PFSK-1 (cell line): ENCODE measurements around the gene C11orf91.

Experiments used
- FOXP2 ChIP-seq: optimal IDR thresholded peaks from 2 replicates; pipeline ENCODE3; 2011; ENCODE audit warnings: borderline replicate concordance, control low read depth, inconsistent platforms; ENCODE audit not compliant: insufficient read depth; ENCODE audit errors: extremely low read length, extremely low read depth
- POLR2AphosphoS5 ChIP-seq: IDR thresholded peaks from 2 replicates; pipeline ENCODE4 v1.6.1; 2012; ENCODE audit warnings: low read depth, mild to moderate bottlenecking, control low read depth, low read length, moderate library complexity
- SIN3A ChIP-seq: IDR thresholded peaks from 2 replicates; pipeline ENCODE4 v1.6.1; 2012; ENCODE audit warnings: mild to moderate bottlenecking, low read length, moderate library complexity, borderline replicate concordance; ENCODE audit not compliant: insufficient read depth
- TAF1 ChIP-seq: IDR thresholded peaks from 2 replicates; pipeline ENCODE4 v1.6.1; 2012; ENCODE audit warnings: low read length, control low read depth, borderline replicate concordance; ENCODE audit not compliant: insufficient read depth
- TF ChIP-seq, protein P1 (sequence below), 2 experiments: IDR thresholded peaks; 2 replicates each; pipeline versions ENCODE4 v1.6.1 to v1.8.0; 2011 to 2012; ENCODE audit warnings: low read depth in 2 of 2, low read length in 2 of 2, control low read depth in 1 of 2, inconsistent platforms in 1 of 2, mild to moderate bottlenecking in 1 of 2, moderate library complexity in 1 of 2; ENCODE audit not compliant: insufficient read depth in 1 of 2

The C11orf91 gene

GRCh38 chr11:33694346-33695050 is 6.1 kb downstream of the C11orf91 start:
- TF ChIP-seq TAF1 (no peak), FOXP2 (no peak), POLR2AphosphoS5 (no peak), SIN3A (no peak)
- TF ChIP-seq, protein P1, sequence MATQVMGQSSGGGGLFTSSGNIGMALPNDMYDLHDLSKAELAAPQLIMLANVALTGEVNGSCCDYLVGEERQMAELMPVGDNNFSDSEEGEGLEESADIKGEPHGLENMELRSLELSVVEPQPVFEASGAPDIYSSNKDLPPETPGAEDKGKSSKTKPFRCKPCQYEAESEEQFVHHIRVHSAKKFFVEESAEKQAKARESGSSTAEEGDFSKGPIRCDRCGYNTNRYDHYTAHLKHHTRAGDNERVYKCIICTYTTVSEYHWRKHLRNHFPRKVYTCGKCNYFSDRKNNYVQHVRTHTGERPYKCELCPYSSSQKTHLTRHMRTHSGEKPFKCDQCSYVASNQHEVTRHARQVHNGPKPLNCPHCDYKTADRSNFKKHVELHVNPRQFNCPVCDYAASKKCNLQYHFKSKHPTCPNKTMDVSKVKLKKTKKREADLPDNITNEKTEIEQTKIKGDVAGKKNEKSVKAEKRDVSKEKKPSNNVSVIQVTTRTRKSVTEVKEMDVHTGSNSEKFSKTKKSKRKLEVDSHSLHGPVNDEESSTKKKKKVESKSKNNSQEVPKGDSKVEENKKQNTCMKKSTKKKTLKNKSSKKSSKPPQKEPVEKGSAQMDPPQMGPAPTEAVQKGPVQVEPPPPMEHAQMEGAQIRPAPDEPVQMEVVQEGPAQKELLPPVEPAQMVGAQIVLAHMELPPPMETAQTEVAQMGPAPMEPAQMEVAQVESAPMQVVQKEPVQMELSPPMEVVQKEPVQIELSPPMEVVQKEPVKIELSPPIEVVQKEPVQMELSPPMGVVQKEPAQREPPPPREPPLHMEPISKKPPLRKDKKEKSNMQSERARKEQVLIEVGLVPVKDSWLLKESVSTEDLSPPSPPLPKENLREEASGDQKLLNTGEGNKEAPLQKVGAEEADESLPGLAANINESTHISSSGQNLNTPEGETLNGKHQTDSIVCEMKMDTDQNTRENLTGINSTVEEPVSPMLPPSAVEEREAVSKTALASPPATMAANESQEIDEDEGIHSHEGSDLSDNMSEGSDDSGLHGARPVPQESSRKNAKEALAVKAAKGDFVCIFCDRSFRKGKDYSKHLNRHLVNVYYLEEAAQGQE (IDR thresholded peaks at IDR 0.05; ENCODE audit: insufficient read depth in 1 of 2, low read depth in 2 of 2, low read length in 2 of 2), result no peak

- TF ChIP-seq, protein P1 (IDR thresholded peaks at IDR 0.05; ENCODE audit: insufficient read depth in 1 of 2, low read depth in 2 of 2, low read length in 2 of 2), result no peak
- TF ChIP-seq POLR2AphosphoS5 (no peak), TAF1 (no peak), SIN3A (no peak), FOXP2 (no peak)
Observed at GRCh38 chr11:33692541-33692940, 8.1 kb downstream of the C11orf91 start.

DNA sequence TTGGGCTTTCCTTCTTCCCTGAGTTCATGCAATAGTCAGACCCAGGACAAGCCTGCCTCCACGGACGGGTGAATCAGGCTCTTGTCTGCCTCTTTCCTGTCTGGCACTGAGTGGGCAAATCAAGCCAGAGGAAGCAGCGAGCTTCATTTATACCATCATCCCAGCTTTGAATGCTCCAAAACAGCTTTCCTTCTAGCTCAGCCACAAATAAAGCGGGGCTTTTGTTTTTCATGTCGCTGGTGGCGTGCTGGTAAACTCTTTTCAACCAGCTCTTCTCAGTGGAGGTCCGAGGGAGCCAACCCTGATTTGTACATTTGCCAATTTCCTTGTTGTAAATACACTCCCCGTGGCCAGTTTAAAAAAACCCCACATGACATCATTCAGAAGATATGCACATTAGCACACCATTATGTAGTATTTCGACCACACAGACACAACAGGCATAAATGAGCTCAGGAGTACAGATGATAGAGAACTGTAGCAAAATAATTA is 8.6 kb downstream of the C11orf91 start:
- TF ChIP-seq TAF1 (no peak), SIN3A (no peak), FOXP2 (no peak), POLR2AphosphoS5 (no peak)
- TF ChIP-seq, protein P1 (IDR thresholded peaks at IDR 0.05; ENCODE audit: insufficient read depth in 1 of 2, low read depth in 2 of 2, low read length in 2 of 2), result no peak

- TF ChIP-seq, protein P1 (IDR thresholded peaks at IDR 0.05; ENCODE audit: insufficient read depth in 1 of 2, low read depth in 2 of 2, low read length in 2 of 2), result no peak
- no peak for TF ChIP-seq TAF1
- TF ChIP-seq SIN3A, result no peak
Observed at GRCh38 chr11:33691066-33691864, 9.4 kb downstream of the C11orf91 start.
